Breast epithelium (tissue), 4 donors: ENCODE measurements around the gene MALRD1. TPM values are rescaled to one million over a fixed set of nuclear protein-coding genes. Genes with fewer than 3 reads are reported as not detected.

ENCODE experiments used
- DNase-seq, 2 donors: peaks; one replicate each; pipeline ENCODE4 v3.0.0-alpha.2; 2019; ENCODE audit warnings: low spot score in 2 of 2
- H3K27ac ChIP-seq, 2 donors: fragments of 200-600 bp; sonication (generic) in 1 of 2; one replicate each; pipeline ENCODE4 v1.5.1; 2016 to 2019; ENCODE audit warnings: mild to moderate bottlenecking in 1 of 2
- H3K27me3 ChIP-seq, 2 donors: fragments of 200-600 bp; sonication (generic) in 1 of 2; one replicate each; pipeline versions ENCODE4 v1.5.1 to v1.6.0; 2017 to 2019; ENCODE audit warnings: control low read depth in 1 of 2, mild to moderate bottlenecking in 1 of 2
- H3K36me3 ChIP-seq: fragments of 200-600 bp; one replicate; pipeline ENCODE4 v1.5.1; 2019
- H3K4me1 ChIP-seq, 2 donors: fragments of 200-600 bp; sonication (generic); one replicate each; pipeline ENCODE4 v1.5.1; 2016 to 2019; ENCODE audit warnings: control low read depth in 1 of 2
- H3K4me3 ChIP-seq, 3 donors: fragments of 200-600 bp; sonication (generic); 1 replicate in 2 of 3; 2 replicates in 1 of 3; pipeline ENCODE4 v1.5.1; 2016 to 2019; ENCODE audit warnings: mild to moderate bottlenecking in 3 of 3, moderate library complexity in 2 of 3
- H3K9me3 ChIP-seq, 2 donors: fragments of 200-600 bp; sonication (generic) in 1 of 2; one replicate each; pipeline ENCODE4 v1.5.1; 2016 to 2019; ENCODE audit warnings: control low read depth in 1 of 2
- POLR2A ChIP-seq: fragments of 450-650 bp; IDR thresholded peaks from one replicate; pipeline ENCODE4 v1.6.1; 2016; ENCODE audit warnings: antibody characterized with exemption, mild to moderate bottlenecking, moderate library complexity
- POLR2AphosphoS5 ChIP-seq, 3 donors: sonication (generic); formaldehyde crosslinking; IDR thresholded peaks; one replicate each; pipeline ENCODE4 v1.6.1; 2017; ENCODE audit warnings: antibody characterized with exemption in 3 of 3
- intact Hi-C: fragments of 100-400 bp; cut with DNase I; formaldehyde crosslinking; loops from one replicate; pipeline ENCODE4 v1.15.1; 2023; ENCODE audit warnings: low total_unique reads
- total RNA-seq, 3 donors: library from RNA; depleted of rRNA; stranded (reverse); fragments of >200 nt; gene quantifications; one replicate each; pipeline ENCODE4 v1.1.0, GENCODE V29; 2016
- TF ChIP-seq, protein P1 (sequence below), 3 donors: fragments of 450-650 bp; IDR thresholded peaks; one replicate each; pipeline ENCODE4 v1.5.1; 2016 to 2017; ENCODE audit warnings: antibody characterized with exemption in 3 of 3, mild to moderate bottlenecking in 3 of 3, moderate library complexity in 3 of 3

MALRD1 gene
- total RNA-seq, 3 donors from 2014 or later: 0.96 to 8.6 (median 2.6) TPM

DNA sequence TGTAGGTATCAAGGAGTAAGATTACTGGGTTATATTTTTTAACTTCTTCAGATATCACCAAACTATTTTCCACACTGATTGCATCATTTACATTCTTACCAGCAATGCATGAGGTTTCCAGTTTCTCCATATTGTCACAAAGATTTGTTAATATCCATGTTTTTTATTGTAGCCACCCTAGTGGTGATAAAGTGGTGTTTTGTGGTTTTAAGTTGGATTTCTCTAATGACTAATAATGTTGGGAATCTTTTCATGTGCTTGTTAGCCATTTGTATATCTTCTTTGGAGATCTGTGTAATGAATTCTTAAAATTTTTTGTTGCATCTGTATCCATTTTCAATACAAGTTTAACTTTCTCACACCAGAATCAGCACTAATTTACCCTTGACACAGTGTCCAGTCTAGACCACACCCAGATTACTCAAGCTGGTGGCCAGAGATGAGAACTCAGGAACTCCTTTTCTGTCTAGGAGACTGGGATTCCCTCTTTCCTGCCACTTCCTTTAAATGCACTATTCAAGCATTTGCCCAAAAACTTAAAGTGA, 700.7 kb downstream of the MALRD1 start:
- H3K36me3 ChIP-seq: no peaks in the 10 kb centered on the region
- H3K27me3 ChIP-seq: no peaks in the 10 kb centered on the region
- TF ChIP-seq, protein P1, sequence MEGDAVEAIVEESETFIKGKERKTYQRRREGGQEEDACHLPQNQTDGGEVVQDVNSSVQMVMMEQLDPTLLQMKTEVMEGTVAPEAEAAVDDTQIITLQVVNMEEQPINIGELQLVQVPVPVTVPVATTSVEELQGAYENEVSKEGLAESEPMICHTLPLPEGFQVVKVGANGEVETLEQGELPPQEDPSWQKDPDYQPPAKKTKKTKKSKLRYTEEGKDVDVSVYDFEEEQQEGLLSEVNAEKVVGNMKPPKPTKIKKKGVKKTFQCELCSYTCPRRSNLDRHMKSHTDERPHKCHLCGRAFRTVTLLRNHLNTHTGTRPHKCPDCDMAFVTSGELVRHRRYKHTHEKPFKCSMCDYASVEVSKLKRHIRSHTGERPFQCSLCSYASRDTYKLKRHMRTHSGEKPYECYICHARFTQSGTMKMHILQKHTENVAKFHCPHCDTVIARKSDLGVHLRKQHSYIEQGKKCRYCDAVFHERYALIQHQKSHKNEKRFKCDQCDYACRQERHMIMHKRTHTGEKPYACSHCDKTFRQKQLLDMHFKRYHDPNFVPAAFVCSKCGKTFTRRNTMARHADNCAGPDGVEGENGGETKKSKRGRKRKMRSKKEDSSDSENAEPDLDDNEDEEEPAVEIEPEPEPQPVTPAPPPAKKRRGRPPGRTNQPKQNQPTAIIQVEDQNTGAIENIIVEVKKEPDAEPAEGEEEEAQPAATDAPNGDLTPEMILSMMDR (IDR thresholded peaks at IDR 0.05): no peak
- TF ChIP-seq POLR2A: no peak
- no peak for TF ChIP-seq POLR2AphosphoS5 (IDR thresholded peaks at IDR 0.05)
- H3K4me3 ChIP-seq: no peak overlapping the region
- H3K4me1 ChIP-seq: no peaks in the 10 kb centered on the region
- DNase-seq: no peak
- no peaks in the 10 kb centered on the region for H3K9me3 ChIP-seq
- intact Hi-C loops: no loop called here
- no peak overlapping the region for H3K27ac ChIP-seq

DNA sequence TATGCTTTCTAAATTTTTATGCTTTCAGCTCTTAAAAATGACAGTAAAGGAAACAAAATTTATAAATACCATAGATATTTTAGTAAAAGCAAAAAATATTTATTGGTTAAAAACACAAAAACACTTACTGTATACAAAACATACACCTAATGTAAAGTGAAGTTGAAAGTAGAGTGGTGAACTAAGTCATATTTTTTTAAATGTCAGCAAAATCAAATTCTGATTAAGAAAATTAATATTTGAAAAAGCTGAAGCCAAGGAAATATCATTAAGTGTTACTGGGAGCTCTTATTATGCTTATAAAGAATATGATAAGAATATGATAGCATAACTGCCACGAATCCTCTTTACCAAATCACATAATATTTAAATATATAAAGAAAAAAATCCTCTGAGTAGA, 702.4 kb downstream of the MALRD1 start:
- Histone ChIP-seq H3K27me3 (no peaks in the 10 kb centered on the region), H3K36me3 (no peaks in the 10 kb centered on the region), H3K4me3 (no peak overlapping the region), H3K9me3 (no peaks in the 10 kb centered on the region), H3K27ac (no peak overlapping the region), H3K4me1 (no peaks in the 10 kb centered on the region)
- intact Hi-C loops: no loop called here
- DNase-seq: no peak
- TF ChIP-seq, protein P1 (IDR thresholded peaks at IDR 0.05): no peak
- TF ChIP-seq POLR2AphosphoS5 (IDR thresholded peaks at IDR 0.05): no peak
- no peak for TF ChIP-seq POLR2A

DNA sequence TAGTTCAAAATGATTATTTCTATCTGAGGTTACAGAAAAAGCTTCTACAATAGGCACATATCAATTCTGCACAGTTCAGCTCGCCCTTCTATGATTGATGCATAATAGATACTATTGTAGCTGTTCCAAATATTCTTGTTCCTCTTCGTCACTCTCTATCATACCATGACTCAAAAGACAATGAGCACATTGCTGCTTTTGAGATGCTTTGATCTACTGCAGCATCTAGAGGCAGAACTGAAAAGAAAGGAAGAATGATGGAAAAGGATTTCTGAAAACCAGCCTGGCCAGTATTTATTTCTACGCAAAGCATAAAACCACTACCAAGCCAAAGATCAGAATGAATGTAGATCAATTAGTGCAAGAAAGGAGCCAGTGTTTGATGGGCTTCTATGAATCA, 708.3 kb downstream of the MALRD1 start:
- no peaks in the 10 kb centered on the region for H3K4me1 ChIP-seq
- intact Hi-C loops: no loop called here
- H3K27me3 ChIP-seq: no peaks in the 10 kb centered on the region
- no peaks in the 10 kb centered on the region for H3K36me3 ChIP-seq
- H3K27ac ChIP-seq: no peak overlapping the region
- no peak for DNase-seq
- H3K9me3 ChIP-seq: no peaks in the 10 kb centered on the region
- no peak overlapping the region for H3K4me3 ChIP-seq
- TF ChIP-seq, protein P1 (IDR thresholded peaks at IDR 0.05): no peak

DNA sequence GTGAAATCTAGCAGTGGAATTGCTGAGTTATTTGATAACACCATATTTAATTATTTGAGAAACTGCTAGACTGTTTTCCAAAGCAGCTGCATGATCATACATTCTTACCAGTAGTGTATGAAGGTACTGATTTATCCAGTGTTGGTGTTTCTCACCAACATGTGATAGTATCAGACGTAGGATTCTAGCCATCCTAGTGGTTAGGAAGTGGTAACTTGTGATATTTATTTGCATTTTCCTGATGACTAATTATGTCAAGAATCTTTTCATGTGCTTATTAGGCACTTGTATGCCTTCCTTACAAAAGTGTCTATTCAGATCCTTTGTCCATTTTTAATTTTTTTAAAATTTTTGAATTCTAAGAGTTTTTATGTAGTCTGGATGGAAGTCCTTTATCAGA, 713.4 kb downstream of the MALRD1 start:
- Histone ChIP-seq H3K9me3 (no peaks in the 10 kb centered on the region), H3K27ac (no peak overlapping the region), H3K36me3 (no peaks in the 10 kb centered on the region), H3K27me3 (no peaks in the 10 kb centered on the region), H3K4me3 (no peak overlapping the region), H3K4me1 (no peaks in the 10 kb centered on the region)
- DNase-seq: no peak
- no peak for TF ChIP-seq POLR2A
- TF ChIP-seq, protein P1 (IDR thresholded peaks at IDR 0.05): no peak
- no peak for TF ChIP-seq POLR2AphosphoS5 (IDR thresholded peaks at IDR 0.05)
- intact Hi-C loops: loop anchor here (5.0 kb wide), 1 partner anchor 975 kb away; no protein-coding TSS in a partner anchor

DNA sequence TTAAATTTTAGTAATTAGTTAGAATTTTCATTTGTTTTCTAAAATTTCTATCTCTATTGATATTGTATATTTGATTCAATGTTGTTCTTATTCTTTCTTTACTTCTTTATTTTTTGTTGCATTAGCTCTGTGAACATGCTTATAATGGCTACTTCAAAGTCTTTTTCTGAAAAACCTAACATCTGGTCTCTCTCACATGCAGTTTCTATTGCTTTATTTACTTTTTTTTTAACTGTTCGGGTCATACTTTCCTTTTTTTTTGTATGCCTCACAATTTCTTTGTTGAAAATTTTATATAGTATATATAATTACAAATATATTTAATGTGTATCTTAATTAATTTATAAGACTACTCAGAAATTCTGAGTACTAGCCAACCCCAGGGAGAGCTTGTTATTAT, 715.5 kb downstream of the MALRD1 start:
- intact Hi-C loops: loop anchor here (5.0 kb wide), 1 partner anchor 977 kb away; no protein-coding TSS in a partner anchor
- H3K36me3 ChIP-seq: no peaks in the 10 kb centered on the region
- H3K4me1 ChIP-seq: no peaks in the 10 kb centered on the region
- DNase-seq: no peak
- H3K27me3 ChIP-seq: no peaks in the 10 kb centered on the region
- H3K9me3 ChIP-seq: no peaks in the 10 kb centered on the region
- H3K4me3 ChIP-seq: no peak overlapping the region
- no peak overlapping the region for H3K27ac ChIP-seq
- TF ChIP-seq, protein P1 (IDR thresholded peaks at IDR 0.05): no peak
- TF ChIP-seq POLR2A: no peak
- no peak for TF ChIP-seq POLR2AphosphoS5 (IDR thresholded peaks at IDR 0.05)
